SK-N-MC (cell line): ENCODE measurements around the gene CDH4.

Experiments
- EZH2 ChIP-seq: fragments of 200-600 bp; sonication (generic); IDR thresholded peaks from one replicate; pipeline ENCODE4 v1.6.1; 2017; ENCODE audit warnings: antibody characterized with exemption
- POLR2AphosphoS5 ChIP-seq: IDR thresholded peaks from 2 replicates; pipeline ENCODE4 v1.6.1; 2012; ENCODE audit warnings: mild to moderate bottlenecking, low read depth, low read length, borderline replicate concordance

- no peak for TF ChIP-seq POLR2AphosphoS5
- TF ChIP-seq EZH2: no peak
Measured at GRCh38 chr20:61355585-61355984, 103.5 kb downstream of the CDH4 start.
